Measurements from ENCODE around the gene ATP11B.

ATP11B gene

GRCh38 chr3:182964179-182964578, 170.9 kb downstream of the ATP11B start:
- DNase-seq: no peak

- no peak for DNase-seq
These were observed 172.6 kb downstream of the ATP11B start for GRCh38 chr3:182965861-182966366.

GRCh38 chr3:182967218-182968204, 174.2 kb downstream of the ATP11B start:
- no peak for DNase-seq

GRCh38 chr3:182969277-182969676, 176.0 kb downstream of the ATP11B start:
- no peak for DNase-seq

GRCh38 chr3:182969853-182970252, 176.5 kb downstream of the ATP11B start:
- no peak for DNase-seq

- DNase-seq: no peak
These were observed 177.6 kb downstream of the ATP11B start for GRCh38 chr3:182970811-182971418.
